Measurements from ENCODE around the gene C1R.

C1R gene

DNA sequence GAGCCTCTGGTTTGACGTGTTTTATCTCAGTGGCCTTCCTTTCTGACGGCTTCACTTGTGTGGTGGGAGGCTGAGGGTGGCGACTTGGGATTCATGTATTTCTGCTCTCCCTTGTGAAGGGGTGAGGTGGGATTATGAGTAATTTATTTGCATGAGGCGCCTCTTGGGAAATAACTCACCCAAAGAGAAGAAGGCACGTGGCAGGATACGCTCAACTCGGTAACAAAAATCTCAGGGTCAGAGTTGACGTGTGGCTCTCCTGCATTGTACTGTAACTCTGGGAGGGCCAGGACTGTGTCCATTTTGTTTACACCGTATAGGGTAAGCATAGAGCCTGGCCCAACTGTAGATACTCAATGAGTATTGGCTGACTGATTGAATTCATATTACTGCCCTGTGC is 46.3 kb downstream of the C1R start:
- TF ChIP-seq TAF1 (IDR thresholded peaks at IDR 0.05; ENCODE audit: borderline replicate concordance, insufficient read depth, low read length) (no peak), POLR2AphosphoS5 (IDR thresholded peaks at IDR 0.05; ENCODE audit: low read depth, low read length) (no peak), SIN3A (IDR thresholded peaks at IDR 0.05; ENCODE audit: borderline replicate concordance, insufficient read depth, low read length) (no peak), FOXP2 (optimal IDR thresholded peaks at IDR 0.05; ENCODE audit: borderline replicate concordance, extremely low read depth, extremely low read length, insufficient read depth) (no peak)
- TF ChIP-seq, protein P1, sequence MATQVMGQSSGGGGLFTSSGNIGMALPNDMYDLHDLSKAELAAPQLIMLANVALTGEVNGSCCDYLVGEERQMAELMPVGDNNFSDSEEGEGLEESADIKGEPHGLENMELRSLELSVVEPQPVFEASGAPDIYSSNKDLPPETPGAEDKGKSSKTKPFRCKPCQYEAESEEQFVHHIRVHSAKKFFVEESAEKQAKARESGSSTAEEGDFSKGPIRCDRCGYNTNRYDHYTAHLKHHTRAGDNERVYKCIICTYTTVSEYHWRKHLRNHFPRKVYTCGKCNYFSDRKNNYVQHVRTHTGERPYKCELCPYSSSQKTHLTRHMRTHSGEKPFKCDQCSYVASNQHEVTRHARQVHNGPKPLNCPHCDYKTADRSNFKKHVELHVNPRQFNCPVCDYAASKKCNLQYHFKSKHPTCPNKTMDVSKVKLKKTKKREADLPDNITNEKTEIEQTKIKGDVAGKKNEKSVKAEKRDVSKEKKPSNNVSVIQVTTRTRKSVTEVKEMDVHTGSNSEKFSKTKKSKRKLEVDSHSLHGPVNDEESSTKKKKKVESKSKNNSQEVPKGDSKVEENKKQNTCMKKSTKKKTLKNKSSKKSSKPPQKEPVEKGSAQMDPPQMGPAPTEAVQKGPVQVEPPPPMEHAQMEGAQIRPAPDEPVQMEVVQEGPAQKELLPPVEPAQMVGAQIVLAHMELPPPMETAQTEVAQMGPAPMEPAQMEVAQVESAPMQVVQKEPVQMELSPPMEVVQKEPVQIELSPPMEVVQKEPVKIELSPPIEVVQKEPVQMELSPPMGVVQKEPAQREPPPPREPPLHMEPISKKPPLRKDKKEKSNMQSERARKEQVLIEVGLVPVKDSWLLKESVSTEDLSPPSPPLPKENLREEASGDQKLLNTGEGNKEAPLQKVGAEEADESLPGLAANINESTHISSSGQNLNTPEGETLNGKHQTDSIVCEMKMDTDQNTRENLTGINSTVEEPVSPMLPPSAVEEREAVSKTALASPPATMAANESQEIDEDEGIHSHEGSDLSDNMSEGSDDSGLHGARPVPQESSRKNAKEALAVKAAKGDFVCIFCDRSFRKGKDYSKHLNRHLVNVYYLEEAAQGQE (IDR thresholded peaks at IDR 0.05; ENCODE audit: insufficient read depth in 1 of 2, low read depth in 2 of 2, low read length in 2 of 2), result no peak

DNA sequence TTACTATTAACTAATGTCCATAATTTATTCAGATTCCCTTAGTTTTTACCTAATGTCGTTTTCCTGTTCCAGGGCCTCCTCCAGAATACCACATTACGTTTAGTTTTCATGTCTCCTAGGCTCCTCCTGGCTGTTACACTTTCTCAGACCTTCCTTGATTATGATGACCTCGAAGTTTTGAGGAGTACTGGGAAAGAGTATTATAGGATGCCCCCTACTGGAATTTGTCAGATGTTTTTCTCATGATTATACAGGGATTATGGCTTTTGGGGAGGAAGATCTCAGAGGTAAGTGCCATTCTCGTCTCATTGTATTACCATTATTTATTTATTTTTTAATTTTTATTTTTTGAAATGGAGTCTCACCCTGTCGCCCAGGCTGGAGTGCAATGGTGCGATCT is 49.4 kb downstream of the C1R start:
- TF ChIP-seq FOXP2 (optimal IDR thresholded peaks at IDR 0.05; ENCODE audit: borderline replicate concordance, extremely low read depth, extremely low read length, insufficient read depth) (no peak), SIN3A (IDR thresholded peaks at IDR 0.05; ENCODE audit: borderline replicate concordance, insufficient read depth, low read length) (no peak), POLR2AphosphoS5 (IDR thresholded peaks at IDR 0.05; ENCODE audit: low read depth, low read length) (no peak), TAF1 (IDR thresholded peaks at IDR 0.05; ENCODE audit: borderline replicate concordance, insufficient read depth, low read length) (no peak)
- TF ChIP-seq, protein P1 (IDR thresholded peaks at IDR 0.05; ENCODE audit: insufficient read depth in 1 of 2, low read depth in 2 of 2, low read length in 2 of 2), result no peak

DNA sequence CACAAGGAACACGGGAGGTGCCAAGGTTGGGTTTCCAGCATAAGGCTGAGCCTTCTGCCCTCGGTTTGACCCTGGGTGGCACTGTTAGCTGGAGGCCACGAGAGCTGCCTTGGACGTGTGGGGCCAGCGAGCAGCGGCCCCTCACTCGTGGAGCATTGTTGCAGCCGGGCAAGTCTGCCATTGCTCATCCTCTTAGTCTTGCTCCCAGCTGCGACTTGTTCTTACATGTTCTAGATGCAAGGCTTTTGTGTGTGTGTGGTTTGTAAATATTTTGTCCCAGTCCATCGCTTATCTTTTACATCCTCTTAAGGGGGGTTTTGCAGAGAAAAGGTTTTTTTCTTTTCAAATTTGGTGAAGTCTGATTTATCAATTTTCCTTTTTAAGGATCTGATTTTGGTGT is 52.8 kb downstream of the C1R start:
- TF ChIP-seq POLR2AphosphoS5 (IDR thresholded peaks at IDR 0.05; ENCODE audit: low read depth, low read length), result no peak
- no peak for TF ChIP-seq FOXP2 (optimal IDR thresholded peaks at IDR 0.05; ENCODE audit: borderline replicate concordance, extremely low read depth, extremely low read length, insufficient read depth)
- TF ChIP-seq TAF1 (IDR thresholded peaks at IDR 0.05; ENCODE audit: borderline replicate concordance, insufficient read depth, low read length), result no peak
- TF ChIP-seq SIN3A (IDR thresholded peaks at IDR 0.05; ENCODE audit: borderline replicate concordance, insufficient read depth, low read length), result no peak
- TF ChIP-seq, protein P1 (IDR thresholded peaks at IDR 0.05; ENCODE audit: insufficient read depth in 1 of 2, low read depth in 2 of 2, low read length in 2 of 2), result no peak

DNA sequence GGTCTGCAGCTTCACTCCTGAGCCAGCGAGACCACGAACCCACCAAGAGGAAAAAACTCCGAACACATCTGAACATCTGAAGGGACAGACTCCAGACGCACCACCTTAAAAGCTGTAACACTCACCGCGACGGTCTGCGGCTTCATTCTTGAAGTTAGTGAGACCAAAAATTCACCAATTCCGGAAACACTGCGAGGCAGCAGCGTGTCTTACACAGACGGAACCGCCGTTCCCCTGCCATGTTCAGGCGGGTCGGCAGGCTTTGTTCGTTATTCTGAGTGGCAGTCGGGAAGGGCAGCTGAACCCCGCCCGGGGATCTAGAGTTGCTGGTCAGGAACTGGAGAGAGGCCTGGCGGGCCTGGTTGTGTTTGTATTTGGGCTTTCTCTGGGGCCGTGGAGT is 53.7 kb downstream of the C1R start:
- TF ChIP-seq, protein P1 (IDR thresholded peaks at IDR 0.05; ENCODE audit: insufficient read depth in 1 of 2, low read depth in 2 of 2, low read length in 2 of 2), result no peak
- TF ChIP-seq POLR2AphosphoS5 (IDR thresholded peaks at IDR 0.05; ENCODE audit: low read depth, low read length) (no peak), FOXP2 (optimal IDR thresholded peaks at IDR 0.05; ENCODE audit: borderline replicate concordance, extremely low read depth, extremely low read length, insufficient read depth) (no peak), TAF1 (IDR thresholded peaks at IDR 0.05; ENCODE audit: borderline replicate concordance, insufficient read depth, low read length) (no peak), SIN3A (IDR thresholded peaks at IDR 0.05; ENCODE audit: borderline replicate concordance, insufficient read depth, low read length) (no peak)

DNA sequence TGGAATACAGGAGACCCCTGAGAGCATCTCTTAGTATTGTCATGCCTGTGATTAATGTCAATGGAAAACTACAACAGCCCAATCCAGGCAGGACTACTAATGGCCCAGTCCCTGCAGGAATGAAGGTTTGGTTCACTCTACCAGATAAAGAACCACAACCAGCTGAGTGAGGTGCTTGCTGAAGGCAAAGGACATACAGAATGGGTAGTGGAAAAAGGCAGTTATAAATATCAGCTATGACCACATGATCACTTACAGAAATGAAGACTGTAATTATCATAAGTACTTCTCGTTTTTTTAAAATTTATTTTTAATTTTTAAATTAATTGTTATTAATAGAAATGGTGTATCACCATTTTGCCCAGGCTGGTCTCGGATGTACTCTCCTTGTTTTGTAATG is 56.8 kb downstream of the C1R start:
- TF ChIP-seq SIN3A (IDR thresholded peaks at IDR 0.05; ENCODE audit: borderline replicate concordance, insufficient read depth, low read length), result no peak
- TF ChIP-seq, protein P1 (IDR thresholded peaks at IDR 0.05; ENCODE audit: insufficient read depth in 1 of 2, low read depth in 2 of 2, low read length in 2 of 2), result no peak
- no peak for TF ChIP-seq TAF1 (IDR thresholded peaks at IDR 0.05; ENCODE audit: borderline replicate concordance, insufficient read depth, low read length)
- no peak for TF ChIP-seq FOXP2 (optimal IDR thresholded peaks at IDR 0.05; ENCODE audit: borderline replicate concordance, extremely low read depth, extremely low read length, insufficient read depth)
- TF ChIP-seq POLR2AphosphoS5 (IDR thresholded peaks at IDR 0.05; ENCODE audit: low read depth, low read length), result no peak

All from PFSK-1 (cell line).